ENCODE results near the gene CENPE. TPM values are rescaled to one million over a fixed set of nuclear protein-coding genes. Genes with fewer than 3 reads are reported as not detected.
"Not testable (repeated sequence)": the region's sequence is repeated elsewhere in the genome, so short reads cannot be mapped to it uniquely, and the experiment has no call there.

CENPE gene
- total RNA-seq, 2 experiments from 2014 or later: 23.6 to 70.9 TPM

GRCh38 chr4:103193457-103193856, 4.7 kb downstream of the CENPE start:
- Histone ChIP-seq H4K20me1 (ENCODE audit: insufficient read depth, low read length) (no peaks in the 10 kb centered on the region), H3K79me2 (ENCODE audit: insufficient read depth, low read depth, low read length) (peaks cover 23% of the 10 kb centered on the region), H3K27ac (ENCODE audit: low read depth, low read length, poor library complexity, severe bottlenecking) (no peak overlapping the region), H2AFZ (ENCODE audit: low read length) (no peak overlapping the region), H3K4me3 (ENCODE audit: low read depth, low read length, poor library complexity, severe bottlenecking) (no peak overlapping the region), H3K9me3 (ENCODE audit: low read length) (no peaks in the 10 kb centered on the region; the same call in 1 of the 2 replicates), H3K9me2 (ENCODE audit: insufficient read depth, low read length) (no peaks in the 10 kb centered on the region), H3K36me3 (ENCODE audit: insufficient read depth, low read length) (peaks cover 56% of the 10 kb centered on the region), H3K4me2 (ENCODE audit: low read length) (no peak overlapping the region), H3K4me1 (ENCODE audit: insufficient read depth, low read length, poor library complexity, severe bottlenecking) (peaks cover 14% of the 10 kb centered on the region)
- intact Hi-C loops (cut with micrococcal nuclease; ENCODE audit: unreplicated experiment): loop anchor here (10.0 kb wide), 1 partner anchor 689 kb away; the partner anchor contains the start of gene NFKB1
- CTCF ChIA-PET (ENCODE audit: unreplicated experiment): no interaction called here
- POLR2A ChIA-PET: interaction anchor here (0.6 to 2.9 kb wide), 4 partner anchors 8 to 683 kb away, joined by 3 to 11 read pairs (median 4); no protein-coding TSS in a partner anchor
- TF ChIP-seq EZH2phosphoT487 (IDR thresholded peaks at IDR 0.05; ENCODE audit: borderline replicate concordance, low read depth, low read length) (no peak), CTCF (conservative IDR thresholded peaks at IDR 0.05; ENCODE audit: low read length) (no peak)
- no TSS peak for BruUV-seq (replicated peaks)
- no peak for DNase-seq (ENCODE audit: low spot score)

GRCh38 chr4:103171006-103171405, 27.1 kb downstream of the CENPE start:
- no peak for TF ChIP-seq EZH2phosphoT487 (IDR thresholded peaks at IDR 0.05; ENCODE audit: borderline replicate concordance, low read depth, low read length)
- Histone ChIP-seq H2AFZ (ENCODE audit: low read length) (no peak overlapping the region), H4K20me1 (ENCODE audit: insufficient read depth, low read length) (no peaks in the 10 kb centered on the region), H3K79me2 (ENCODE audit: insufficient read depth, low read depth, low read length) (peaks cover 15% of the 10 kb centered on the region), H3K9me2 (ENCODE audit: insufficient read depth, low read length) (no peaks in the 10 kb centered on the region), H3K36me3 (ENCODE audit: insufficient read depth, low read length) (peaks cover 97% of the 10 kb centered on the region), H3K4me3 (ENCODE audit: low read depth, low read length, poor library complexity, severe bottlenecking) (no peak overlapping the region), H3K27ac (ENCODE audit: low read depth, low read length, poor library complexity, severe bottlenecking) (no peak overlapping the region), H3K4me1 (ENCODE audit: insufficient read depth, low read length, poor library complexity, severe bottlenecking) (no peaks in the 10 kb centered on the region), H3K4me2 (ENCODE audit: low read length) (no peak overlapping the region), H3K9me3 (ENCODE audit: low read length) (peaks cover 5% of the 10 kb centered on the region; the same call in 1 of the 2 replicates)
- no peak for DNase-seq (ENCODE audit: low spot score)
- no TSS peak for BruUV-seq (replicated peaks)
- intact Hi-C loops (cut with micrococcal nuclease; ENCODE audit: unreplicated experiment): no loop called here
- ChIA-PET CTCF (ENCODE audit: unreplicated experiment) (no interaction called here), POLR2A (interaction anchor here (0.8 kb wide), 1 partner anchor 13 kb away, joined by 3 read pairs; no protein-coding TSS in a partner anchor)

- H2AFZ ChIP-seq (ENCODE audit: low read length); H3K9me3 ChIP-seq (ENCODE audit: low read length); H3K4me1 ChIP-seq (ENCODE audit: insufficient read depth, low read length, poor library complexity, severe bottlenecking); H3K4me3 ChIP-seq (ENCODE audit: low read depth, low read length, poor library complexity, severe bottlenecking); CTCF ChIA-PET (ENCODE audit: unreplicated experiment); BruUV-seq (replicated peaks); DNase-seq (ENCODE audit: low spot score); H3K9me2 ChIP-seq (ENCODE audit: insufficient read depth, low read length); H4K20me1 ChIP-seq (ENCODE audit: insufficient read depth, low read length); H3K4me2 ChIP-seq (ENCODE audit: low read length); intact Hi-C loops (cut with micrococcal nuclease; ENCODE audit: unreplicated experiment); H3K27ac ChIP-seq (ENCODE audit: low read depth, low read length, poor library complexity, severe bottlenecking): not testable (repeated sequence)
- Histone ChIP-seq H3K79me2 (ENCODE audit: insufficient read depth, low read depth, low read length) (peaks cover 15% of the 10 kb centered on the region), H3K36me3 (ENCODE audit: insufficient read depth, low read length) (peaks cover 95% of the 10 kb centered on the region)
- POLR2A ChIA-PET: interaction anchor here (0.7 to 1.1 kb wide), 2 partner anchors 9 to 551 kb away, joined by 4 read pairs; no protein-coding TSS in a partner anchor
These were observed 28.4 kb downstream of the CENPE start for GRCh38 chr4:103169750-103170149.

Measured in OCI-LY7 (cell line).